Natural killer cell (primary cell): ENCODE measurements around the gene GPR89B. TPM values are rescaled to one million over a fixed set of nuclear protein-coding genes. Genes with fewer than 3 reads are reported as not detected.
"Not testable (repeated sequence)": the region's sequence is repeated elsewhere in the genome, so short reads cannot be mapped to it uniquely, and the experiment has no call there.

Experiments
- ATAC-seq, 3 donors: fragments of 150-1000 bp in 2 of 3; fragments of 200-7000 bp in 1 of 3; cut with Tn5 transposase; 1 replicate in 1 of 3; 2 replicates in 2 of 3; pipeline ENCODE4 v1.10.0; 2021; ENCODE audit warnings: mild to moderate bottlenecking in 2 of 3, moderate library complexity in 2 of 3
- DNase-seq, 2 donors: peaks; one replicate each; pipeline versions ENCODE4 v3.0.0 to v3.0.0-alpha.2; 2013 to 2021; ENCODE audit warnings: mixed read lengths in 1 of 2
- H3K27ac ChIP-seq: one replicate; pipeline ENCODE4 v1.5.1; 2013; ENCODE audit warnings: mild to moderate bottlenecking, low read length
- H3K27me3 ChIP-seq: one replicate; pipeline ENCODE4 v1.6.1; 2013; ENCODE audit warnings: low read length; ENCODE audit not compliant: control insufficient read depth, insufficient read depth
- H3K36me3 ChIP-seq: one replicate; pipeline ENCODE4 v1.6.1; 2013; ENCODE audit warnings: low read length; ENCODE audit not compliant: control insufficient read depth, insufficient read depth
- H3K4me1 ChIP-seq: one replicate; pipeline ENCODE4 v1.6.1; 2013; ENCODE audit warnings: low read length; ENCODE audit not compliant: control insufficient read depth, insufficient read depth
- H3K4me3 ChIP-seq: one replicate; pipeline ENCODE4 v1.5.1; 2013; ENCODE audit warnings: low read length
- H3K9me3 ChIP-seq: one replicate; pipeline ENCODE4 v1.6.1; 2013; ENCODE audit warnings: low read length; ENCODE audit not compliant: control insufficient read depth, insufficient read depth
- H3K27ac Mint-ChIP-seq, 2 donors: one replicate each; pipeline ENCODE4 v1.8.0; 2022; ENCODE audit warnings: mild to moderate bottlenecking in 2 of 2, mixed read lengths in 2 of 2, moderate library complexity in 1 of 2
- H3K27me3 Mint-ChIP-seq, 2 donors: one replicate each; pipeline ENCODE4 v1.8.0; 2022; ENCODE audit warnings: low read depth in 2 of 2, mixed read lengths in 2 of 2
- H3K36me3 Mint-ChIP-seq: one replicate; pipeline ENCODE4 v1.8.0; 2022; ENCODE audit warnings: mixed read lengths
- H3K4me1 Mint-ChIP-seq, 2 donors: one replicate each; pipeline ENCODE4 v1.8.0; 2022; ENCODE audit warnings: mixed read lengths in 2 of 2
- H3K4me3 Mint-ChIP-seq: one replicate; pipeline ENCODE4 v1.8.0; 2022; ENCODE audit warnings: mild to moderate bottlenecking, moderate library complexity, mixed read lengths
- H3K9me3 Mint-ChIP-seq, 2 donors: one replicate each; pipeline ENCODE4 v1.8.0; 2022; ENCODE audit warnings: mixed read lengths in 2 of 2
- WGBS: methylation state at CpG from one replicate; pipeline ENCODE4 v1.1.7; 2013; ENCODE audit warnings: missing lambda C conversion rate; ENCODE audit not compliant: insufficient coverage; 5-methylcytosine and 5-hydroxymethylcytosine counted together
- intact Hi-C: fragments of 100-400 bp; cut with micrococcal nuclease; formaldehyde crosslinking; loops from one replicate; pipeline ENCODE4 v1.14.2; 2022
- total RNA-seq, 4 donors: library from RNA; stranded (reverse); fragments of 120-200 nt in 1 of 4; gene quantifications; one replicate each; pipeline versions ENCODE4 v1.2.3 to v1.2.4, GENCODE V29; 2013 to 2022

Gene GPR89B
- total RNA-seq, 3 donors from 2014 or later (not counting 1 experiment from before 2014, with no cell fraction given) = 18.5 to 28.4 (median 24.5) TPM

DNA sequence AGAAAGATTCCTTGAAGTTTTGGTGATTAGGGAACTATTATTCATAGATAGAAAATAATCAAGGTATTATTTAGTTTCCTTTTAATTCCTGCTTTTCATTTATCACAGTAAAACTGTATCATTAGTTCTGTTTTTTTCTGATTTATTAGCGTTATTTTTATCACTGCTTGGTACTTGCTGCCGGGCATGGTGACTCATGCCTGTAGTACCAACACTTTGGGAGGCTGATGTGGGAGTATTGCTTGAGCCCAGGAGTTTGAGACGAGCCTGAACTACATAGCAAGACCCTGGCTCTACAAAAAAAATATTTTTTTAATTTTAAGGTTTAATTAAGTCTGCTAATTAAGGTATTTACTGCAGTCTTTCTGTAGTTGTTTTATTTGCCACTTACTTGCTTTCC, 59.7 kb downstream of the GPR89B start:
- H3K27ac ChIP-seq, H3K9me3 Mint-ChIP-seq, DNase-seq, H3K9me3 ChIP-seq, H3K36me3 ChIP-seq, H3K4me3 ChIP-seq, intact Hi-C loops, H3K4me1 ChIP-seq, H3K36me3 Mint-ChIP-seq, ATAC-seq, H3K27me3 ChIP-seq, H3K27ac Mint-ChIP-seq, H3K4me3 Mint-ChIP-seq, H3K4me1 Mint-ChIP-seq, H3K27me3 Mint-ChIP-seq: not testable (repeated sequence)
- WGBS = 88% methylated on average over 2 of the region's 3 CpGs

DNA sequence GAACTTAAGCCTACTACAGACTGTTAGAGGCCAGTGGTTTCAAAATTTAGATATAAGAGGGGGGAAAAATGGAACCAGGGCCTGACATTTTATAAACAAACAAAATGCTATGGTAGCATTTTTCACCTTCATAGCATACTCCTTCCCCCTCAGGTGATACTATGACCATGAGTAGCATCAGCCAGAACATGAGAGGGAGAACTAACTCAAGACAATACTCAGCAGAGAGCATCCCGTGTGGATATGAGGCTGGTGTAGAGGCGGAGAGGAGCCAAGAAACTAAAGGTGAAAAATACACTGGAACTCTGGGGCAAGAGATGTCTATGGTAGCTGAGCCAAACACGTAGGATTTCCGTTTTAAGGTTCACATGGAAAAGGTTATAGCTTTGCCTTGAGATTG, 64.7 kb downstream of the GPR89B start:
- H3K4me1 Mint-ChIP-seq, H3K4me1 ChIP-seq, H3K4me3 ChIP-seq, H3K9me3 ChIP-seq, H3K36me3 Mint-ChIP-seq, H3K27me3 Mint-ChIP-seq, DNase-seq, H3K4me3 Mint-ChIP-seq, H3K27ac ChIP-seq, H3K27ac Mint-ChIP-seq, ATAC-seq, H3K36me3 ChIP-seq, H3K27me3 ChIP-seq, H3K9me3 Mint-ChIP-seq, intact Hi-C loops: not testable (repeated sequence)
- WGBS = no CpG with 5 or more reads among the region's 4 CpGs

DNA sequence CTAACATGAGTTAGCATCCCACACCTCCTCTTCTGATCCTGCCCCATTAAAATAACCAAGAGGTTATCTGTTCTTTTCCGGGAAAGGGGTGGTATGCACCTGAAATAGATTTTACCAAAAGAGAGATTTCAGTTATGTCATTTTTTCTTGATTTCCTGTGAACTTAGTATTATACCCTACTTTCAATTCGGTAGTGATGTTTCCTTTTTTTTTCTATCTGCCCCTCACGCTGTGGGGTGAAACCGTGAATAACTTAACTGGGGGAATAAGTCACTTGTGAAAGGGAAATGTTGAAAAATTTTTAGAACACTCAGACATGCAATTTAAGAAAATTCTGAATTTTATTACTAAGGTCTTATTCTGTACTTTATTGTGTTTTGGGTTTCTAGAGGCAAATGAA, 65.2 kb downstream of the GPR89B start:
- DNase-seq, H3K27me3 Mint-ChIP-seq, ATAC-seq, H3K9me3 ChIP-seq, H3K9me3 Mint-ChIP-seq, H3K36me3 Mint-ChIP-seq, intact Hi-C loops, H3K27ac Mint-ChIP-seq, H3K4me3 Mint-ChIP-seq, H3K4me1 ChIP-seq, H3K27ac ChIP-seq, H3K27me3 ChIP-seq, H3K36me3 ChIP-seq, H3K4me3 ChIP-seq: not testable (repeated sequence)
- no CpG with 5 or more reads among the region's 4 CpGs for WGBS
- H3K4me1 Mint-ChIP-seq = peaks cover 5 to 10% of the 10 kb centered on the region in 2 donors

DNA sequence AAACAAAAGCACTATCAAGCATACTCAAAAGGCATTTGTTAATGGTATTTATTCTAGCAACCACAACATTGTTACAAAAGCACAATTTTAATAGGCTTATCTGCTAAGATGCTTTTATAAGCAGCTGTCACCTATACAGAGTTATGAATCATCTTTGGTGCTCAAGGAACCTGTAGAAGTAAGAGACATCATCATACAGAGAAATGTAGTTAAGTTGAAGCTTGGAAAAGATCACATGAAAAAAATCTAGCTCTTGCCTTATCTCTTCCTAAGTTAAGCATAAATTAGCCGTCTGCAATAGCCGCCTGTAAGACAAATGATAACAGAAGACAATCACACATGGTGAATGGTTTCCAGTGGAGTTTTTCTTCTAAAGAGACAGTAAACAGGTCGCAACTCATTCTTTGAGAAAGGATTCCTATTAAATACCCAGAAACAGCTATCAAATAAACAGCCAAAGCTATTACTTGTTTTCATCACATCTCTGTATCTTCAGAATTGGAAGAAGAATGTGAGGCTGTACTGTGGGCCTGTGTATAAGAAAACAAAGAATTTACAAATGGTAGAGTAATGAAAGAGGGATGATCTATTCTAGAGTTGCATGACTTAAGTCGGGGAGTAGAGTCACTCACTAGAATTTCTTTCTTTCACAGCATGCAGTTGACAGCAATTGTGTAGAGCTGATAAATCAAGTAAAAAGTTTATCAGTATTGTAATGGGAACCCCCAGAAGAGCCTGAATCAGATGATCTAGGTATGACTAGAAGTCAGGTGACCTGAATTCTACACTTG, 65.8 kb downstream of the GPR89B start:
- peaks cover 12% of the 10 kb centered on the region for H3K4me1 ChIP-seq
- H3K36me3 Mint-ChIP-seq, H3K9me3 Mint-ChIP-seq, H3K4me3 ChIP-seq, H3K4me3 Mint-ChIP-seq, H3K27ac Mint-ChIP-seq, H3K36me3 ChIP-seq, H3K27ac ChIP-seq, DNase-seq, H3K27me3 Mint-ChIP-seq, ATAC-seq, intact Hi-C loops, H3K27me3 ChIP-seq, H3K9me3 ChIP-seq: not testable (repeated sequence)
- H3K4me1 Mint-ChIP-seq = peaks cover 5 to 10% of the 10 kb centered on the region in 2 donors
- no CpG with 5 or more reads among the region's 4 CpGs for WGBS

DNA sequence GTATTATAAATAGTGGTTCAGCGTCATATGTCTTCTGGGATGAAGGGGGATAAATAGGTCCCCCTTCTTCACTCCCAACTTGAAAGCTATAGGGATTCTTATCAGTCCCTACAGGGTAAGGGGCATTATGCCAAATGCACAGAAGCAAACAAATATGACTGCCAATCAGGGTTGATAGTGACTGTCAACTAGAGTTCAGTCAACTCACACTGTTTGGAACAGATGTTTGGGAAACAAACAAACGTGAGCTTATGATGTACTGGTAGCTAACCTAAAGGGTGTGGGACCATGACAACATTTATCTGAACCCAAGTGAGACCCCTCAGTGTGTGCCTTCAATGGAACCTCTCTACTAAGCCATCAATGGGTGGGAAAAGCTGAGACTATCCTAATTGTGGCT, 67.9 kb downstream of the GPR89B start:
- peaks cover 5 to 10% of the 10 kb centered on the region in 2 donors for H3K4me1 Mint-ChIP-seq
- H3K4me3 Mint-ChIP-seq, DNase-seq, H3K27ac ChIP-seq, H3K4me3 ChIP-seq, H3K9me3 Mint-ChIP-seq, H3K36me3 Mint-ChIP-seq, ATAC-seq, H3K27me3 Mint-ChIP-seq, intact Hi-C loops, H3K36me3 ChIP-seq, H3K27ac Mint-ChIP-seq, H3K27me3 ChIP-seq, H3K9me3 ChIP-seq: not testable (repeated sequence)
- no CpG with 5 or more reads among the region's 2 CpGs for WGBS
- H3K4me1 ChIP-seq = peaks cover 13% of the 10 kb centered on the region

DNA sequence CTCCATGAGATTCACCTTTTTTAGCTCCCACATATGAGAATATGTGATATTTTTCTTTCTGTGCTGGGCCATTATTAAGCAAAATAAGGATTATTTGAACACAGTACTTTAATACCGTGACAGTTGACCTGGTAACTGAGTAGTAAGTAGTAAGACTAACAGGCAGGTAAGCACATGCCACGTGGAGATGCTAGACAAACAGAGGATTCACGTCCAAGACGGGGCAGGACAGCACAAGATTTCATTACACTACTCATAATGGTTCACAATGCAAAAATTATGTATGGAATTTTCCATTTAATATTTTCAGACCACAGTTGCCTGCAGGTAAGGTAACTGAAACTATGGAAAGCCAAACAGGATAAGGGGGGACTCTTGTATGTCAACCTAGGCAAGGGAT, 79.5 kb downstream of the GPR89B start:
- H3K4me3 ChIP-seq, H3K27ac Mint-ChIP-seq, H3K9me3 ChIP-seq, H3K4me1 ChIP-seq, H3K27me3 ChIP-seq, DNase-seq, H3K27me3 Mint-ChIP-seq, H3K4me1 Mint-ChIP-seq, H3K9me3 Mint-ChIP-seq, H3K27ac ChIP-seq, H3K36me3 ChIP-seq, H3K4me3 Mint-ChIP-seq, intact Hi-C loops, ATAC-seq, H3K36me3 Mint-ChIP-seq: not testable (repeated sequence)
- no CpG with 5 or more reads among the region's 4 CpGs for WGBS
